D721Med (cell line): ENCODE results near the gene TMEM184A.
"Not testable (repeated sequence)": the region's sequence is repeated elsewhere in the genome, so short reads cannot be mapped to it uniquely, and the experiment has no call there.

Experiments used
- DNase-seq: peaks from one replicate; pipeline ENCODE4 v3.0.0; 2011; ENCODE audit warnings: low spot score; ENCODE audit not compliant: insufficient read length
- FAIRE-seq: peaks from 2 replicates; lab custom pipeline; 2011; peaks lifted over from hg19 to GRCh38; lab: Jason Lieb, UNC
- TF ChIP-seq, protein P1 (sequence below): IDR thresholded peaks from 2 replicates; pipeline ENCODE4 v1.5.1; 2012; ENCODE audit warnings: mild to moderate bottlenecking, control low read depth; ENCODE audit not compliant: insufficient read depth; ENCODE audit errors: missing control alignments

The TMEM184A gene

DNA sequence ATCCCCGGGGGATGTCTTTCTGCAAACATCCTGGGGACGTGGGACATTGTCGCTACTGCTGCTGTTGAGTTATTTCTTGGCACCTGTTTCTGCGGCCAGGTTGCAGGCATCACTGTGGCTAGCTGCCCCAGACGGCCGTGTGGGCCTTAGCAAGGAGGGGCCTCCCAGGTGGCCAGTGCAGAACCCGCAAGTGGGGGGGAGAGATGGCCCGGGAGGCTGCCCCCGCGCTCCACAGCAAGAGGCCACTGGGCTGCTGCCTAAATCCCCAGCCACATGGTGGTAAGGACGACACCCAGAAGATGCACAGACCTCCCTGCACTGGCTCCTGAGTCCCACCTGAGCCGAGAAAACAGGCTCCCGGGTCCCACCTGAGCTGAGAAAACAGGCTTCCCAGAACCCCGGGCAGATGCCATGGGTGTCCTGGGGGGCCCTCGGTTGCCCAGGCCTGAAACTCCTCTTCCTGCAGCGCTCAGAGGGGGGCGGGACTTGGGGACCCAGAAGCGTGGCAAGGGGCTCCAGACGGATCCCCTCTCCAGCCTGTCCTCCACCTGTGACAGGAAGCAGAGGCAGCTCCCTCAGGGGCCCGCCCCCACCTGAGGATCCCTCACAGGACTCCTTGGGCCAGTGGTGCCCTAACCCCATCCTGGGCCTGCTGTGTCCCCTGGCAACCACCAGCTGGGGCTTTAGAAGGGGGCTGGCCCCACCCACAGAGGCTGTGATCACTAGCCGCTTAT, 26.5 kb downstream of the TMEM184A start:
- TF ChIP-seq, protein P1, sequence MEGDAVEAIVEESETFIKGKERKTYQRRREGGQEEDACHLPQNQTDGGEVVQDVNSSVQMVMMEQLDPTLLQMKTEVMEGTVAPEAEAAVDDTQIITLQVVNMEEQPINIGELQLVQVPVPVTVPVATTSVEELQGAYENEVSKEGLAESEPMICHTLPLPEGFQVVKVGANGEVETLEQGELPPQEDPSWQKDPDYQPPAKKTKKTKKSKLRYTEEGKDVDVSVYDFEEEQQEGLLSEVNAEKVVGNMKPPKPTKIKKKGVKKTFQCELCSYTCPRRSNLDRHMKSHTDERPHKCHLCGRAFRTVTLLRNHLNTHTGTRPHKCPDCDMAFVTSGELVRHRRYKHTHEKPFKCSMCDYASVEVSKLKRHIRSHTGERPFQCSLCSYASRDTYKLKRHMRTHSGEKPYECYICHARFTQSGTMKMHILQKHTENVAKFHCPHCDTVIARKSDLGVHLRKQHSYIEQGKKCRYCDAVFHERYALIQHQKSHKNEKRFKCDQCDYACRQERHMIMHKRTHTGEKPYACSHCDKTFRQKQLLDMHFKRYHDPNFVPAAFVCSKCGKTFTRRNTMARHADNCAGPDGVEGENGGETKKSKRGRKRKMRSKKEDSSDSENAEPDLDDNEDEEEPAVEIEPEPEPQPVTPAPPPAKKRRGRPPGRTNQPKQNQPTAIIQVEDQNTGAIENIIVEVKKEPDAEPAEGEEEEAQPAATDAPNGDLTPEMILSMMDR: no peak
- FAIRE-seq (no peak), DNase-seq (no peak)

DNA sequence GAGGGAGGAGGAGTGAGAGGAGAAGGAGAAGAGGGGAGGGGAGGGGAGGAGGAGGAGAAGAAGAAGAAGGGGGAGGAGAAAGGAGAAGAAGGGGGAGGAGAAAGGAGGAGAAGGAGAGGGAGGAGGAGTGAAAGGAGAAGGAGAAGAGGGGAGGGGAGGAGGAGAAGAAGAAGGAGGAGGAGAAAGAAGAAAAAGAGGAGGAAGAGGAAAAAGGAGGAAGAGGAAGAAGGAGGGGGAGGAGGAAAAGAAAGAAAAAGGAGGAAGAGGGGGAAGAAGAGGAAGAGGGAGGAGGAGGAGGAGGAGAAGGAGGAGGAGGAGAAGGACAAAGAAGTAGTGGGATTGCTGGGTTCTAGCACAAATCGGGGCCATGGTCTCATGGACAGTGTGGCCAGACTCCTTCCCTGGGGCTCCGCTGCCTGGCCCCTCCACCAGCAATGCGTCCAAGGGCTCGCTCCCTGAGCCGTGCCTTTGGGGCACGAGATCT, 29.7 kb downstream of the TMEM184A start:
- FAIRE-seq: no peak
- DNase-seq: no peak
- TF ChIP-seq, protein P1: no peak

DNA sequence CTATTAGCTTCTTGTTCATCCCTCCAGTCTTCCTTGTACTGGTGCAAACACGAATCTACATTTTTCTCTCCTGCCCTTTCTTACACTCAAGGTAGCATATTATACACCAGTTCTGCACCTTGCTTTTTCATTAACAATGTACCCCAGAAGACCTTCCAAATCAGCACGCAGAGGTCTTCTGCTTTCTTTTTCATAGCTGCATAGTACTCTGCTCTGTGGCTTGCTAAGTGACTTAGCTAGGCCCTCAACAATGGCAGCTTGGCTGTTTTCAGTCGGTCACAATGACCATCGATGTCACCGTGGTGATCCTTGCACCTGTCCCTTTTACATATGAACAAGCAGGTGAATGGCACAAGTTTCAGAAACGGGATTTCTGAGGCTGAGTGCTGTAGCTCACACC, 30.6 kb downstream of the TMEM184A start:
- no peak for FAIRE-seq
- no peak for DNase-seq
- TF ChIP-seq, protein P1: no peak

DNA sequence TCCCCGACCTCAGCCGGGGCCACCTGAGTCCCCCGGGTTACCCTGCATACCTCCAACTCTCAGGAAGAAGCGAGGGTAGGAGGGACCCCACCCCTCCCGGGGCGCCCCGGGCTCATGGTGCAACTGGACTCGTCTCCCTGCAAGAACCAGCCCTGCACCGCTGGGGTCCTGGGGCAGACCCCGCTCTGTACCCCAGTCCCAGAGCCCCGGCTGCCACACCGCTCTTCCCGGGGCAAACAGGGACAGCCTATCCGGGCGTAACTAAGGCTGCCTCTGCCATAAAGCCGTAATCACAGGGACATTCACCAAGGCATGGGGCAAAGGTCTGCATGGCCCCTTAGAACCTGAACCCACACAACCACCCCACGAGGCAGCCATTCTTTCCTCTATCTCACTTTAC, 32.2 kb downstream of the TMEM184A start:
- DNase-seq (no peak), FAIRE-seq (no peak)
- TF ChIP-seq, protein P1: no peak

DNA sequence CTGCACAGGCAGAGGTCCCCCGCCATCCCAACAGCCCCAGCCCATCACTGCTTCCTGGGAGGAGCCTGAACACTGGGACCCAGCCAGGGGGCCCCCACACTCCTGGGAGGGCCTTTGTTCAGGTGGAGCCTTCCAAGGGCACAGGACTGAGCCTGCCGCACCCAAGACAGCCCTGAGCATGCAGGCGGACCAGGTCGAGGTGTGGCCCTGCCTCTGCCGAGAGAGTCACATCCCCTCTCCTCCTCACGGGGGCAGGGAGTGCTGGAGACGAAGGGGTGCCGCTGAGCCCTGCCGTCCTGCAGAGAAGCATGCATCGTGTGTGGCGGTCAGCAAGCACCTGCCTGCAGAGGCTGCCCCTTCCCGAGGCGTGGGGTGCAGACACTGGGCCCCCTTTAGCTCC, 32.8 kb downstream of the TMEM184A start:
- TF ChIP-seq, protein P1: no peak
- no peak for DNase-seq
- no peak for FAIRE-seq

DNA sequence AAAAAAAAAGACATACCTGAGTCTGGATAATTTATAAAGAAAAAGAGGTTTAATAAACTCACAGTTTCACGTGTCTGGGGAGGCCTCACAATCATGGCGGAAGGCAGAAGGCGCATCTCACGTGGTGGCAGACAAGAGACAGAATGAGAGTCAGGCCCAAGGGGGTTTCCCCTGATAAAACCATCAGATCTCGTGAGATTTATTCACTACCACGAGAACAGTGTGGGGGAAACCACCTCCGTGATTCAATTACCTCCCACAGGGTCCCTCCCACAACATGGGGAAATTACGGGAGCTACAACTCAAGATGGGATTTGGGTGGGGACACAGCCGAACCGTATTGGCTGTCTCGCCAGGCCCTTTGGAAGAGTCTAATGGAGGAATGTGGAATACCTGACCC, 34.5 kb downstream of the TMEM184A start:
- FAIRE-seq: no peak
- TF ChIP-seq, protein P1: no peak

DNA sequence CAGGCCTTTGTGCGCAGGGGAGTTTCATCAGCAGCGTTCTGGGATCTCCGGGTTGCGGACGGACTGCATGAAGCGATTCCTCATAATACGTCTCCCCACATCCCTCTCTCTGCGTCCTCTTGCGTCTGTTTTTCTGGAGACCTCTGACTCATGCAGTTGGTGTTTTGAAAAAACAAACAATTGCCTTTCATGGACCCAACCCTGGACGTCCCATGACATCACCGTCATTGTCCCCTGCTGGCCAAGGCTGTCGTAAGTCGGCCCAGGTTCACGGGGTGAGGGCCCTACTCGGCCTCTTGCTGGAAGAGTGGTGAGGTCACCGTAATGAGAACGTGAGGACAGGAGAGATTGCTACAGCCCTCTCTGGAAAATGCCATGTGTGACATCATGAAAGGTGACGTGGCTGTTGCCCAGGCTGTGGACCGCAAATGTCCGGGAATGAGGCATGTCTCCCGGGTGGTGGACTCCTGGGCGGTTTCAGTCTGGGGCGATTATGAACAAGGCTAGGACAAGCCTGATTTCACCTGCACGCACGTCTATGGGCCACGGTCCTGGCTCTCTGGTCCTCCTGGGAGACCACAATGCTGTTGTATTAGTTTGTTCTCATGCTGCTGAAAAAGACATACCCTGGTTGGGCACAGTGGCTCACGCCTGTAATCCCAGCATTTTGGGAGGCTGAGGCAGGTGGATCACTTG, 35.3 kb downstream of the TMEM184A start:
- TF ChIP-seq, protein P1: no peak
- DNase-seq (no peak), FAIRE-seq (no peak)

More for the DNA sequence above, 34.5 kb downstream of the TMEM184A start:
- no peak for DNase-seq

DNA sequence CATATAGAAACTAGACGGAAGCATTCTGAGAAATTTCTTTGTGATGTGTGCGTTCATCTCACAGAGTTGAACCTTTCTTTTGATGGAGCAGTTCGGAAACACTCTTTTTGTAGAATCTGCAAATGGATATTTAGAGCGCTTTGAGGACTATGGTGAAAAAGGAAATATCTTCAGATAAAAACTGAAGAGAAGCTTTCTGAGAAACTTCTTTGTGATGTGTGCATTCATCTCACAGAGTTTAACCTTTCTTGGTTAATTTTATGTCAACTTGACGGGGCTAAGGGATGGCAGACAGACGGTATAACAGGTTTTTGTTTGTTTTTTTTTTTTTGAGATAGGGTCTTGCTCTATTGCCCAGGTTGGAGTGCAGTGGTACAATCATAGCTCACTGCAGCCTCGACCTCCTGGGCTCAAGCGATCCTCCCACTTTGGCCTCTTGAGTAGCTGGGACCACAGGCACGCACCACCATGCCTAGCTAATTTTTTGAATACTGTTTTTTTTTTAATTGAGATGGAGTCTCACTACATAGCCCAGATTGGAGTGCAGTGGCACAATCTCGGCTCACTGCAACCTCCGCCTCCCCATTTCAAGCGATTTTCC, 36.6 kb downstream of the TMEM184A start:
- not testable (repeated sequence) for DNase-seq, FAIRE-seq
